PC-9 (cell line): ENCODE measurements around the gene LMCD1. TPM values are rescaled to one million over a fixed set of nuclear protein-coding genes. Genes with fewer than 3 reads are reported as not detected.

Experiments used
- BruUV-seq: library from RNA; stranded (reverse); fragments of 400-500 nt; replicated peaks from 2 replicates; lab custom pipeline; 2021; lab: Mats Ljungman, UMichigan
- CTCF ChIA-PET: fragments of 300-600 bp; sonication (Branson Sonifier 250); formaldehyde crosslinking; loops from one replicate; lab custom pipeline; 2022; ENCODE audit warnings: antibody characterized with exemption; lab: Charles Lee
- POLR2A ChIA-PET: fragments of 300-600 bp; sonication (Branson Sonifier 250); formaldehyde crosslinking; loops from one replicate; lab custom pipeline; 2022; ENCODE audit warnings: antibody characterized with exemption; ENCODE audit not compliant: unreplicated experiment; lab: Charles Lee
- DNase-seq, 2 experiments: peaks; one replicate each; pipeline versions ENCODE4 v3.0.0 to v3.0.0-alpha.2; 2015 to 2022; ENCODE audit warnings: mixed read lengths in 1 of 2
- H2AFZ ChIP-seq: fragments of 200-600 bp; sonication (generic); 2 replicates; pipeline ENCODE4 v1.8.1; 2017; ENCODE audit warnings: antibody characterized with exemption
- H3F3A ChIP-seq: fragments of 200-600 bp; sonication (generic); 2 replicates; pipeline ENCODE4 v1.8.1; 2017; ENCODE audit warnings: antibody characterized with exemption, mild to moderate bottlenecking, low read depth; ENCODE audit not compliant: insufficient read depth
- H3K27ac ChIP-seq: fragments of 200-600 bp; sonication (generic); 2 replicates; pipeline ENCODE4 v1.6.1; 2016; ENCODE audit warnings: mixed run types
- H3K27me3 ChIP-seq: fragments of 200-600 bp; sonication (generic); 2 replicates; pipeline ENCODE4 v1.6.1; 2016; ENCODE audit warnings: low read depth, mixed run types; ENCODE audit not compliant: insufficient read depth
- H3K36me3 ChIP-seq: fragments of 200-600 bp; sonication (generic); 2 replicates; pipeline ENCODE4 v1.6.1; 2016; ENCODE audit warnings: low read depth, mixed run types
- H3K4me1 ChIP-seq: fragments of 200-600 bp; sonication (generic); replicated peaks from 2 replicates; pipeline ENCODE4 v1.6.1; 2016; ENCODE audit warnings: mixed run types; ENCODE audit not compliant: insufficient read depth
- H3K4me2 ChIP-seq: fragments of 200-600 bp; sonication (generic); 2 replicates; pipeline ENCODE4 v1.6.1; 2017; ENCODE audit warnings: mixed run types
- H3K4me3 ChIP-seq: fragments of 200-600 bp; sonication (generic); 2 replicates; pipeline ENCODE4 v1.6.1; 2016; ENCODE audit warnings: mixed run types
- H3K79me2 ChIP-seq: fragments of 200-600 bp; sonication (generic); 2 replicates; pipeline ENCODE4 v1.6.1; 2017; ENCODE audit warnings: low read depth, mixed run types
- H3K9me2 ChIP-seq: fragments of 200-600 bp; sonication (generic); 2 replicates; pipeline ENCODE4 v1.8.1; 2017; ENCODE audit warnings: mild to moderate bottlenecking; ENCODE audit not compliant: insufficient read depth
- H3K9me3 ChIP-seq: fragments of 200-600 bp; sonication (generic); 2 replicates; pipeline ENCODE4 v1.8.1; 2016; ENCODE audit warnings: low read depth; ENCODE audit not compliant: insufficient read depth
- H4K20me1 ChIP-seq: fragments of 200-600 bp; sonication (generic); 2 replicates; pipeline ENCODE4 v1.8.1; 2017; ENCODE audit not compliant: insufficient read depth
- EZH2 ChIP-seq: fragments of 200-600 bp; sonication (generic); IDR thresholded peaks from 2 replicates; pipeline ENCODE4 v1.8.0; 2017; ENCODE audit warnings: antibody characterized with exemption, low read depth
- intact Hi-C: fragments of 100-400 bp; cut with micrococcal nuclease; formaldehyde crosslinking; loops from one replicate; pipeline ENCODE4 v1.10.0; 2022; ENCODE audit not compliant: unreplicated experiment
- total RNA-seq: library from RNA; stranded (reverse); gene quantifications from 2 replicates; pipeline ENCODE4 v1.2.3, GENCODE V29; 2021
- TF ChIP-seq, protein P1 (sequence below): fragments of 200-600 bp; sonication (generic); conservative IDR thresholded peaks from 2 replicates; pipeline ENCODE4 v1.6.1; 2017; ENCODE audit warnings: mixed run types, antibody characterized with exemption, mild to moderate bottlenecking, moderate library complexity

LMCD1 gene
- total RNA-seq, 1 experiment from 2014 or later = 10.3 TPM

DNA sequence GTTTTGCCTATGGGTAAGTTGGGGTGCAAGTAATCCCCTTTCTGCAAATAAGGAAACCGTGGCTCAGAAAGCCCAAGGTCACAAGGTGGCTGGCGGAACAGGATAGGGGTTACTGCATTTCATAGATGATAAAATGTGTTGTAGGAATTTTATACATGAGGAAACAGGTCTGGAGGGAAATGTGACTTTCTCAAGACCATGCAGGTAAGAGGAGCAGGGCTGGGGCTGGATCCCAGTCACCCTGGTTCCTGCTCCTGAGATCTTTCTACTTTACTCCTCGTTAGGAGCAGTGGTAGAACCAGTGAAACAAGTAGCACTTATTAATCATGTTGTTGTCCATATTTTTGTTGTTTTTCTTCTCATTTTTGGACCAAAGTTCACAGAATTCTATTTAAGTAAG is 79.8 kb downstream of the LMCD1 start:
- H2AFZ ChIP-seq = peak overlapping the region; percentile 52; the same call in 1 of the 2 replicates
- H3K4me3 ChIP-seq = no peak overlapping the region
- BruUV-seq = no TSS peak
- H3K27ac ChIP-seq = no peak overlapping the region; the same call in 1 of the 2 replicates
- POLR2A ChIA-PET = no interaction called here
- H3K9me2 ChIP-seq = no peaks in the 10 kb centered on the region
- no peak for DNase-seq
- H3F3A ChIP-seq = no peaks in the 10 kb centered on the region
- peaks cover 20% of the 10 kb centered on the region for H3K4me1 ChIP-seq
- H3K4me2 ChIP-seq = peak overlapping the region; percentile 27
- no peaks in the 10 kb centered on the region for H3K27me3 ChIP-seq
- TF ChIP-seq, protein P1, sequence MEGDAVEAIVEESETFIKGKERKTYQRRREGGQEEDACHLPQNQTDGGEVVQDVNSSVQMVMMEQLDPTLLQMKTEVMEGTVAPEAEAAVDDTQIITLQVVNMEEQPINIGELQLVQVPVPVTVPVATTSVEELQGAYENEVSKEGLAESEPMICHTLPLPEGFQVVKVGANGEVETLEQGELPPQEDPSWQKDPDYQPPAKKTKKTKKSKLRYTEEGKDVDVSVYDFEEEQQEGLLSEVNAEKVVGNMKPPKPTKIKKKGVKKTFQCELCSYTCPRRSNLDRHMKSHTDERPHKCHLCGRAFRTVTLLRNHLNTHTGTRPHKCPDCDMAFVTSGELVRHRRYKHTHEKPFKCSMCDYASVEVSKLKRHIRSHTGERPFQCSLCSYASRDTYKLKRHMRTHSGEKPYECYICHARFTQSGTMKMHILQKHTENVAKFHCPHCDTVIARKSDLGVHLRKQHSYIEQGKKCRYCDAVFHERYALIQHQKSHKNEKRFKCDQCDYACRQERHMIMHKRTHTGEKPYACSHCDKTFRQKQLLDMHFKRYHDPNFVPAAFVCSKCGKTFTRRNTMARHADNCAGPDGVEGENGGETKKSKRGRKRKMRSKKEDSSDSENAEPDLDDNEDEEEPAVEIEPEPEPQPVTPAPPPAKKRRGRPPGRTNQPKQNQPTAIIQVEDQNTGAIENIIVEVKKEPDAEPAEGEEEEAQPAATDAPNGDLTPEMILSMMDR = no peak
- no peak for TF ChIP-seq EZH2
- no peaks in the 10 kb centered on the region for H3K9me3 ChIP-seq
- H3K36me3 ChIP-seq = no peaks in the 10 kb centered on the region
- H3K79me2 ChIP-seq = no peaks in the 10 kb centered on the region
- intact Hi-C loops = no loop called here
- CTCF ChIA-PET = no interaction called here
- no peaks in the 10 kb centered on the region for H4K20me1 ChIP-seq

DNA sequence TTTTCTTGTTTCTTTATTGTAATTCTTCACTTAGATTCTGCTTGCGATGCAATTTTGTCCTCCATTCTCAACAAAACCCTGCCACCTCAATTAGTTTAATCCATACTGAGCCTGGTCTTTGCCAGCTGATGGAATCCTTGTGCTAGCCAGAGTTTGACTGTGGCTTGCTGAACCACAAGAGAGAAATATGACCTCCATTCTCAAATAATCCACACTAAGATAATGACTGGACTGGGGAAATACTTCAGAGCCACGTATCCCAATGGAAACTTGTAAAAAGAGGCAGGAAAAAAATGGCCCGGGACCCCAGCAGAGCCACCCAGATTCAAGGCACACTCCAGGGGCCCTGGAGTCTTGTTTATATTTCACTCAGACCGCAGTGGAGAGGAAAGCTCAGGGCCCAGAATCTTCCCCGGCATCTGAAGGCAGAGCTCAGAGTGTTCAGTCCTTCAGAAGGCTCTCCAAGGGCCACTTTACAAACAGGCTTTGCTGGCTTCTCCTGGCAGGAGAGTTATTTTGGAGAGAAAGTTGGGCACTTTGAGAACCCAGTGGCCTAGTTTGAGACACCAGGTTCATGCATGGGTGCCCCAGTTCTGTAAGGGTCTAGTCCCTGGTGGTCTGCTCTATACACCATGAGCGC is 80.3 kb downstream of the LMCD1 start:
- Histone ChIP-seq H3K4me2 (peak overlapping the region; percentile 27), H3K9me2 (no peaks in the 10 kb centered on the region), H3K4me1 (peaks cover 17% of the 10 kb centered on the region), H2AFZ (peak overlapping the region; percentile 52; the same call in 1 of the 2 replicates), H3K27me3 (no peaks in the 10 kb centered on the region), H3K36me3 (no peaks in the 10 kb centered on the region), H3K79me2 (no peaks in the 10 kb centered on the region), H3K27ac (no peak overlapping the region; the same call in 1 of the 2 replicates), H4K20me1 (no peaks in the 10 kb centered on the region), H3K9me3 (no peaks in the 10 kb centered on the region), H3K4me3 (no peak overlapping the region), H3F3A (no peaks in the 10 kb centered on the region)
- ChIA-PET CTCF (no interaction called here), POLR2A (interaction anchor here (0.7 kb wide), 1 partner anchor 8 kb away, joined by 6 read pairs; no protein-coding TSS in a partner anchor)
- no TSS peak for BruUV-seq
- no peak for DNase-seq
- intact Hi-C loops = no loop called here
- TF ChIP-seq, protein P1 = no peak
- TF ChIP-seq EZH2 = no peak

DNA sequence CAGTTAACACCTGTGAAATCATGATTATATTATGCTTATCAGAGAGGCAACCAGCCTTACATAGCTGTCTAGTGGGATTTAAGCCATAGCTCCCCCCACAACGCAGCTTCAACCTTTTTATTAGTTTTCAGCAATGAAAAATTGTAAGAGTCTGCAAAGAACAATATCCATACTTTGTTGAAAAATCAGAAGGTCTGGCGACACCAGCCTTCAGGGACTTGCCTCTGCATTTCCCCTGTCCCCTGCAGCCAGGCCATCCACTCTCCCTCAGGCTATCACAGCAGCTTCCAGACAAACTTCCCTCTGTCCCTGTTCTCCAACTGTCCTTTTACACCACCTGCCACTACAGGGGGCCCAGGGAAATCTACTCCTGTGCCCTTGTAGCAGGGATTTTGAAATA is 83.0 kb downstream of the LMCD1 start:
- peaks cover 13% of the 10 kb centered on the region for H3K4me1 ChIP-seq
- POLR2A ChIA-PET = no interaction called here
- no peak overlapping the region for H2AFZ ChIP-seq
- BruUV-seq = no TSS peak
- no peak for DNase-seq
- H3K27me3 ChIP-seq = no peaks in the 10 kb centered on the region
- CTCF ChIA-PET = no interaction called here
- H3K9me2 ChIP-seq = no peaks in the 10 kb centered on the region
- intact Hi-C loops = no loop called here
- H3K4me2 ChIP-seq = no peak overlapping the region
- no peaks in the 10 kb centered on the region for H3K79me2 ChIP-seq
- TF ChIP-seq, protein P1 = no peak
- no peak for TF ChIP-seq EZH2
- H3K9me3 ChIP-seq = no peaks in the 10 kb centered on the region
- no peaks in the 10 kb centered on the region for H3K36me3 ChIP-seq
- H3K4me3 ChIP-seq = no peak overlapping the region
- H3K27ac ChIP-seq = no peak overlapping the region
- H3F3A ChIP-seq = no peaks in the 10 kb centered on the region
- H4K20me1 ChIP-seq = no peaks in the 10 kb centered on the region
